ENCODE measurements around the gene TLK1.

The TLK1 gene

GRCh38 chr2:170953941-170954340, 206.8 kb downstream of the TLK1 start:
- no peak overlapping the region for H3K4me3 ChIP-seq (ENCODE audit: low read depth, low read length)
- TF ChIP-seq CTCF (IDR thresholded peaks at IDR 0.05; ENCODE audit: low read depth, low read length, missing control alignments): no peak
- DNase-seq (ENCODE audit: low read depth): no peak

DNA sequence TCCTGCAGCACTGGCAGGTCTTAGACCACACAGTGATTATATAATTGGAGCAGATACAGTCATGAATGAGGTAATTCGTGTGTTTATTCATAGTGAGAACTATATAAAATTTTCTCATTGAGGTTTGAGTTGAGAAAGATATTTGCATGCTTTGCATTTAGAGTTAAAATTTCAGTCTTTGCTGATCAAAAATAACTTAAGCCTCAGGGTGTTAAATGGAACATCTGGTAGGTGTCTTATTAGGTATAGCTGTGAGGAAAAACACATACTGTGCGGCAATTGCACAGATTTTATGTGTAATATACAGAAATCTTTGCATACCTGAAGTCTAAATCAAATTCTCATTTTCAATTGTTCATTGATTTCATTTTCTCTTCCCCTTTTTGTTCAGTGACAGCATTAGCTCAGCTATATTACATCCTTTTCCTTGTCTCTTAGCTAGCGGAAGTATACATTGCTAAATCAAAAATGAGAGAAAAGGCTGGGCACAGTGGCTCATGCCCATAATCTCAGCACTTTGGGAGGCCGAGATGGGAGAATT, 210.4 kb downstream of the TLK1 start:
- no peak for TF ChIP-seq CTCF (IDR thresholded peaks at IDR 0.05; ENCODE audit: low read depth, low read length, missing control alignments)
- DNase-seq (ENCODE audit: low read depth): peak; percentile 59

GRCh38 chr2:170949415-170949814, 211.3 kb downstream of the TLK1 start:
- H3K4me3 ChIP-seq (ENCODE audit: low read depth, low read length): no peak overlapping the region
- TF ChIP-seq CTCF (IDR thresholded peaks at IDR 0.05; ENCODE audit: low read depth, low read length, missing control alignments): no peak
- DNase-seq (ENCODE audit: low read depth): no peak

More for the DNA sequence above, 210.4 kb downstream of the TLK1 start:
- no peak overlapping the region for H3K4me3 ChIP-seq (ENCODE audit: low read depth, low read length)

- no peak for DNase-seq (ENCODE audit: low read depth)
- no peak for TF ChIP-seq CTCF (IDR thresholded peaks at IDR 0.05; ENCODE audit: low read depth, low read length, missing control alignments)
- no peak overlapping the region for H3K4me3 ChIP-seq (ENCODE audit: low read depth, low read length)
These were observed 216.1 kb downstream of the TLK1 start for GRCh38 chr2:170944545-170944944.

- no peak for DNase-seq (ENCODE audit: low read depth)
- no peak for TF ChIP-seq CTCF (IDR thresholded peaks at IDR 0.05; ENCODE audit: low read depth, low read length, missing control alignments)
- H3K4me3 ChIP-seq (ENCODE audit: low read depth, low read length): no peak overlapping the region
These were observed 217.1 kb downstream of the TLK1 start for GRCh38 chr2:170943596-170943995.

DNA sequence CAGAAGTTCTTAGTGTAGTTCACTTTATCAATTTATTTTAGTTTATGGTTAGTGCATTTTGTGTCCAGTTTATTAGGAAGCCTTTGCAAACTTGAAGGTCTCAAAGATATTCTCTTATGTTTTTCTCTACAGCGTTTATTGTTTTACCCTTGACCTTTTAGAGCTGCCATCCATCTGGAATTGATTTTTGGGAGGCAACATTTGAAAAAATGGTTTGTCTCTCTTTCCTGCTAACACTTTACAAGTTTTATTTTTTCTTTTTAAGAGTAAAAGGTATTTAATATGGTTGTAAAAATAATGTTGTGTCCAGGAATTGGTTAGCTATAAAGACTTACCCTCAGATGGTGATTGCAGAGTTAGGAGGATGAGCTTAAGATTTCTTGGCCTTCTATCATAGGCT, 217.7 kb downstream of the TLK1 start:
- TF ChIP-seq CTCF (IDR thresholded peaks at IDR 0.05; ENCODE audit: low read depth, low read length, missing control alignments): no peak

DNA sequence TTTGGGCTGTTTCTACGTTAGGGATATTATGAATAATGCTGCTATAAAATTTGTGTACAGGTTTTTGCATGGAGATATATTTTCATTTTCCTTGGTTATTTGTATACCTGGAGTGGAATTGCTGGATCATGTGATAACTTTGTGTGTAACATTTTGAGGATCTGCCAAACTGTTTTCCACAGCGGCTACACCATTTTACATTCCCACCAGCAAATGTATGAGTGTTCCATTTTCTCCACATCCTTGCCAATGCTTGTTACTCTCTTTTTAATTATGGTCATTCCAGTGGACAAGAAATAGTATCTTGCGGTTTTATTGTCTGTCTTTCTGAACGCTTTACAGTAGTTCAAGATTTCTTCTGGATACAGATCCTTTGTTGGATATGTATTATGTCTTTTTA, 218.1 kb downstream of the TLK1 start:
- DNase-seq (ENCODE audit: low read depth): no peak
- H3K4me3 ChIP-seq (ENCODE audit: low read depth, low read length): no peak overlapping the region
- TF ChIP-seq CTCF (IDR thresholded peaks at IDR 0.05; ENCODE audit: low read depth, low read length, missing control alignments): no peak

More for the DNA sequence above, 217.7 kb downstream of the TLK1 start:
- no peak for DNase-seq (ENCODE audit: low read depth)
- no peak overlapping the region for H3K4me3 ChIP-seq (ENCODE audit: low read depth, low read length)
